ENCODE results near the gene TMPRSS2.

TMPRSS2 gene

DNA sequence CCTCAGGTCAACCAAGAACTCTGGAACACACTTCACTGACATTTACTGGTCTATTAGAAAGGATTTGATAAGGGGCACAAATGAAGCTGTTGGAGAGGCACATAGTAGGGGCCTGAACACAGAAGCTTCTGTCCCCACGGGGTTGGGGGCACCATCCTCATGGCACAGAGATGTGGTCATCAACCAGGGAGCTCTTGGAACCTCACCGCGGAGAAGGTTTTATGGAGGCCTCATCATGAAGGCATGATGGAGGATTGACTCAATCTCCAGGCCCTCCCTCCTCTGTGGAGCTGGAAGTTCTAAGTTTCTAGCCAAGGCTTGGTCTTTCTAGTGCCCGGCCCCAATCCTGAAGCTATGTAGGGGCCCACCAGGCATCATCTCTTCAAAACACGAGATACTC is 58.3 kb downstream of the TMPRSS2 start:
- Histone ChIP-seq H3K4me1 (ENCODE audit: control insufficient read depth in 1 of 2, insufficient read depth in 2 of 2, low read length in 2 of 2) (no peaks in the 10 kb centered on the region), H3K27ac (ENCODE audit: low read depth, low read length) (no peak overlapping the region), H3K27me3 (ENCODE audit: insufficient read depth, low read length) (no peaks in the 10 kb centered on the region), H3K36me3 (ENCODE audit: control insufficient read depth in 1 of 2, insufficient read depth in 2 of 2, low read length in 2 of 2) (no peaks in the 10 kb centered on the region), H2AFZ (ENCODE audit: insufficient read depth, low read length, poor library complexity) (no peak overlapping the region), H2BK12ac (ENCODE audit: low read length) (no peak overlapping the region), H3K4me2 (ENCODE audit: low read length) (no peak overlapping the region), H3K9me3 (ENCODE audit: insufficient read depth, low read depth, low read length) (peaks cover 2% of the 10 kb centered on the region), H3K79me2 (ENCODE audit: control insufficient read depth, insufficient read depth, low read length, poor library complexity) (no peaks in the 10 kb centered on the region), H2BK120ac (ENCODE audit: insufficient read depth, low read length, poor library complexity) (no peak overlapping the region), H3K14ac (ENCODE audit: low read length) (no peak overlapping the region), H2BK5ac (ENCODE audit: low read depth, low read length, poor library complexity) (no peak overlapping the region), H3K4me3 (ENCODE audit: low read depth, low read length) (no peak overlapping the region), H3K79me1 (ENCODE audit: low read length) (no peaks in the 10 kb centered on the region), H3K4ac (ENCODE audit: low read depth, low read length) (no peak overlapping the region), H2AK5ac (ENCODE audit: low read length) (no peak overlapping the region), H4K12ac (ENCODE audit: low read depth, low read length) (no peak overlapping the region), H3K18ac (ENCODE audit: low read length) (no peak overlapping the region), H3K23ac (ENCODE audit: low read length) (no peak overlapping the region), H4K8ac (ENCODE audit: low read depth, low read length) (no peak overlapping the region), H4K91ac (ENCODE audit: low read depth, low read length) (no peak overlapping the region), H3K9ac (ENCODE audit: low read length) (no peak overlapping the region)
- no CpG with 5 or more reads among the region's 5 CpGs for WGBS (ENCODE audit: extremely low coverage, insufficient coverage, insufficient read length)
- no peak for DNase-seq

DNA sequence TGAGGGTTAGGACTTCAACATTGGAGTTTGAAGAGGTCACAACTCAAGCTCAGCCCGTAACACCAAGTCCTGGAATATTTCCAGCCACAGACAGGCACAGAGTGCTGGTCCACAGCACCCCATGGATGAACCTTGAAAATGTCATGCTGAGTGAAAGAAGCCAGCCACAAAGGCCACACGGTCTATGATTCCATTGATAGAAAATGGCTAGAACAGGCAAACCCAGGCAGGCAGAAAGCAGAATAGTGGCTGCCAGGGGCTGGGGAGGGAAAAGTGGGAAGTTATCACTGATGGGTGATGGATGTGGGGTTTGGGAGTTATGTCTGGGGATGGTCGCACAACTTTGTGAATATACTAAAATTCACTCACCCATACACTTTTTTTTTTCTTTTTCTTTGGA is 60.6 kb downstream of the TMPRSS2 start:
- no peak overlapping the region for H3K27ac ChIP-seq (ENCODE audit: low read depth, low read length)
- H3K9me3 ChIP-seq (ENCODE audit: insufficient read depth, low read depth, low read length), result peaks cover 2% of the 10 kb centered on the region
- H3K4me1 ChIP-seq (ENCODE audit: control insufficient read depth in 1 of 2, insufficient read depth in 2 of 2, low read length in 2 of 2), result no peaks in the 10 kb centered on the region
- H4K8ac ChIP-seq (ENCODE audit: low read depth, low read length), result no peak overlapping the region
- H3K23ac ChIP-seq (ENCODE audit: low read length), result no peak overlapping the region
- no peaks in the 10 kb centered on the region for H3K27me3 ChIP-seq (ENCODE audit: insufficient read depth, low read length)
- DNase-seq, result no peak
- H3K79me1 ChIP-seq (ENCODE audit: low read length), result no peaks in the 10 kb centered on the region
- no peak overlapping the region for H3K18ac ChIP-seq (ENCODE audit: low read length)
- H3K14ac ChIP-seq (ENCODE audit: low read length), result no peak overlapping the region
- H3K79me2 ChIP-seq (ENCODE audit: control insufficient read depth, insufficient read depth, low read length, poor library complexity), result no peaks in the 10 kb centered on the region
- H4K12ac ChIP-seq (ENCODE audit: low read depth, low read length), result no peak overlapping the region
- H2AK5ac ChIP-seq (ENCODE audit: low read length), result no peak overlapping the region
- H2AFZ ChIP-seq (ENCODE audit: insufficient read depth, low read length, poor library complexity), result no peak overlapping the region
- no CpG with 5 or more reads among the region's 3 CpGs for WGBS (ENCODE audit: extremely low coverage, insufficient coverage, insufficient read length)
- H3K9ac ChIP-seq (ENCODE audit: low read length), result no peak overlapping the region
- no peak overlapping the region for H3K4me3 ChIP-seq (ENCODE audit: low read depth, low read length)
- no peak overlapping the region for H3K4ac ChIP-seq (ENCODE audit: low read depth, low read length)
- H2BK5ac ChIP-seq (ENCODE audit: low read depth, low read length, poor library complexity), result no peak overlapping the region
- H4K91ac ChIP-seq (ENCODE audit: low read depth, low read length), result no peak overlapping the region
- H2BK120ac ChIP-seq (ENCODE audit: insufficient read depth, low read length, poor library complexity), result no peak overlapping the region
- no peaks in the 10 kb centered on the region for H3K36me3 ChIP-seq (ENCODE audit: control insufficient read depth in 1 of 2, insufficient read depth in 2 of 2, low read length in 2 of 2)
- no peak overlapping the region for H2BK12ac ChIP-seq (ENCODE audit: low read length)
- H3K4me2 ChIP-seq (ENCODE audit: low read length), result no peak overlapping the region

DNA sequence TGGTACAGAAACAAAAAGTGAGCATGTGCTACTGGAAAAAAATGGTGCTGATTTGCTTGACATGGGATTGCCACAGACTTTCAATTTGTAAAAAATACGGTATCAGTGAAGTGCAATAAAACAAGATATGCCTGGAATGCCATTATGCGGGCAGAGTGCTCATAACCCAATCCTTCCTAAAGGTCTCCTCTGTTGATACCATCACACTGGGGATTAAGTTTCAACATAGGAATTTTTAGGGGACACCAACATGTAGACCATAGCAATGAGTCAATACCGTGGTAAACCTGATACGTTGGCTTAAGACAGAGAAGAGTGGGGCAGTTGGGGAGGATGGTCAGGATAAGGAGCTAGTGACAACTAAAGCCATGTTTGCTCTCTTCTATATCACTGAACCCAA is 61.4 kb downstream of the TMPRSS2 start:
- Histone ChIP-seq H3K9ac (ENCODE audit: low read length) (no peak overlapping the region), H3K27me3 (ENCODE audit: insufficient read depth, low read length) (no peaks in the 10 kb centered on the region), H4K8ac (ENCODE audit: low read depth, low read length) (no peak overlapping the region), H2AFZ (ENCODE audit: insufficient read depth, low read length, poor library complexity) (no peak overlapping the region), H3K9me3 (ENCODE audit: insufficient read depth, low read depth, low read length) (peaks cover 2% of the 10 kb centered on the region), H3K4me2 (ENCODE audit: low read length) (no peak overlapping the region), H3K18ac (ENCODE audit: low read length) (no peak overlapping the region), H4K91ac (ENCODE audit: low read depth, low read length) (no peak overlapping the region), H2BK5ac (ENCODE audit: low read depth, low read length, poor library complexity) (no peak overlapping the region), H3K4me1 (ENCODE audit: control insufficient read depth in 1 of 2, insufficient read depth in 2 of 2, low read length in 2 of 2) (no peaks in the 10 kb centered on the region), H3K79me1 (ENCODE audit: low read length) (no peaks in the 10 kb centered on the region), H3K36me3 (ENCODE audit: control insufficient read depth in 1 of 2, insufficient read depth in 2 of 2, low read length in 2 of 2) (no peaks in the 10 kb centered on the region), H3K4ac (ENCODE audit: low read depth, low read length) (no peak overlapping the region), H3K23ac (ENCODE audit: low read length) (no peak overlapping the region), H4K12ac (ENCODE audit: low read depth, low read length) (no peak overlapping the region), H3K79me2 (ENCODE audit: control insufficient read depth, insufficient read depth, low read length, poor library complexity) (no peaks in the 10 kb centered on the region), H2BK12ac (ENCODE audit: low read length) (no peak overlapping the region), H2BK120ac (ENCODE audit: insufficient read depth, low read length, poor library complexity) (no peak overlapping the region), H3K4me3 (ENCODE audit: low read depth, low read length) (no peak overlapping the region), H2AK5ac (ENCODE audit: low read length) (no peak overlapping the region), H3K27ac (ENCODE audit: low read depth, low read length) (no peak overlapping the region), H3K14ac (ENCODE audit: low read length) (no peak overlapping the region)
- WGBS (ENCODE audit: extremely low coverage, insufficient coverage, insufficient read length), result no CpG with 5 or more reads among the region's 4 CpGs
- DNase-seq, result peak; percentile 20 to 63

DNA sequence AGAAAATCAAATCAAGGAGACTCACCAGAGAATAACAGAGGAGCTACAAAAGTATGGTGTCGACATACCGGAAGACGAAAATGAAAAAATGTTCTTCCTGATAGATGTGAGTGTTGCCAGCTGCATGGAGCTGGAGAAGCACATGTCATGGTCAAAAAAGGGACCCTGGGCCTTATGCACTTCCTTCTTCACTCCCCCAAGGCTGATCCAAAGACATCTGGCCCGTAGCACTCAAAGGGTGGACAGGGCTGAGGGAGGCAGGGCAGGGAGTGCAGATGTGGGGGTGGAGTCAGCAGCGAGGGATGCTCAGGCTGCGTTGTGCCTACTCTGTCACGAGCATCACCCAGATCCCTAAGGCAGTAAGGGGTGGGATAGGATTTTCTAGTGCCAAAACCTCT is 62.5 kb downstream of the TMPRSS2 start:
- Histone ChIP-seq H3K4me2 (ENCODE audit: low read length) (no peak overlapping the region), H3K9me3 (ENCODE audit: insufficient read depth, low read depth, low read length) (peaks cover 2% of the 10 kb centered on the region), H3K79me2 (ENCODE audit: control insufficient read depth, insufficient read depth, low read length, poor library complexity) (no peaks in the 10 kb centered on the region), H2AFZ (ENCODE audit: insufficient read depth, low read length, poor library complexity) (no peak overlapping the region), H2AK5ac (ENCODE audit: low read length) (no peak overlapping the region), H3K9ac (ENCODE audit: low read length) (no peak overlapping the region), H2BK120ac (ENCODE audit: insufficient read depth, low read length, poor library complexity) (no peak overlapping the region), H3K27me3 (ENCODE audit: insufficient read depth, low read length) (no peaks in the 10 kb centered on the region), H3K4ac (ENCODE audit: low read depth, low read length) (no peak overlapping the region), H2BK5ac (ENCODE audit: low read depth, low read length, poor library complexity) (no peak overlapping the region), H3K4me3 (ENCODE audit: low read depth, low read length) (no peak overlapping the region), H3K14ac (ENCODE audit: low read length) (no peak overlapping the region), H4K8ac (ENCODE audit: low read depth, low read length) (no peak overlapping the region), H3K4me1 (ENCODE audit: control insufficient read depth in 1 of 2, insufficient read depth in 2 of 2, low read length in 2 of 2) (no peaks in the 10 kb centered on the region), H3K79me1 (ENCODE audit: low read length) (no peaks in the 10 kb centered on the region), H3K18ac (ENCODE audit: low read length) (no peak overlapping the region), H3K23ac (ENCODE audit: low read length) (peak overlapping the region; percentile 45), H3K27ac (ENCODE audit: low read depth, low read length) (no peak overlapping the region), H4K91ac (ENCODE audit: low read depth, low read length) (no peak overlapping the region), H3K36me3 (ENCODE audit: control insufficient read depth in 1 of 2, insufficient read depth in 2 of 2, low read length in 2 of 2) (no peaks in the 10 kb centered on the region), H2BK12ac (ENCODE audit: low read length) (no peak overlapping the region), H4K12ac (ENCODE audit: low read depth, low read length) (no peak overlapping the region)
- DNase-seq, result no peak
- WGBS (ENCODE audit: extremely low coverage, insufficient coverage, insufficient read length), result no CpG with 5 or more reads among the region's 7 CpGs

All from trophoblast cell (in vitro differentiated cells and primary cell).